GM12891 (cell line): ENCODE measurements around the gene AHNAK.

Experiments used
- POLR2A ChIP-seq: IDR thresholded peaks from 2 replicates; pipeline ENCODE4 v1.6.1; 2011; ENCODE audit warnings: low read depth, low read length, control low read depth
- POLR2AphosphoS5 ChIP-seq: IDR thresholded peaks from 2 replicates; pipeline ENCODE4 v1.6.1; 2011; ENCODE audit warnings: low read depth, low read length, control low read depth

GRCh38 chr11:62392506-62392905 lies 154.1 kb downstream of the AHNAK start:
- TF ChIP-seq POLR2AphosphoS5 (no peak), POLR2A (no peak)
